A673 (cell line): ENCODE data around the gene NFU1. TPM values are rescaled to one million over a fixed set of nuclear protein-coding genes. Genes with fewer than 3 reads are reported as not detected.

Experiments
- BruUV-seq: library from RNA; stranded (reverse); fragments of 400-500 nt; replicated peaks from 2 replicates; lab custom pipeline; 2021; lab: Mats Ljungman, UMichigan
- CTCF ChIA-PET: fragments of 300-600 bp; sonication (Branson Sonifier 250); formaldehyde crosslinking; loops from one replicate; lab custom pipeline; 2022; ENCODE audit warnings: antibody characterized with exemption; lab: Charles Lee
- POLR2A ChIA-PET: fragments of 300-600 bp; sonication (Branson Sonifier 250); formaldehyde crosslinking; loops from one replicate; lab custom pipeline; 2022; ENCODE audit warnings: antibody characterized with exemption; ENCODE audit not compliant: low non-redundant PET; lab: Charles Lee
- DNase-seq: peaks from one replicate; pipeline ENCODE4 v3.0.0-alpha.2; 2015; ENCODE audit warnings: low spot score
- H3K27ac ChIP-seq: fragments of 200-600 bp; sonication (generic); 2 replicates; pipeline ENCODE4 v1.5.1; 2016; ENCODE audit warnings: mixed run types, low read depth, mild to moderate bottlenecking, mixed read lengths, antibody characterized with exemption, low read length; ENCODE audit not compliant: poor library complexity, severe bottlenecking
- H3K27me3 ChIP-seq: fragments of 200-600 bp; sonication (generic); replicated peaks from 2 replicates; pipeline ENCODE4 v1.6.1; 2017; ENCODE audit warnings: mixed run types, low read depth, mild to moderate bottlenecking, mixed read lengths, antibody characterized with exemption, low read length; ENCODE audit not compliant: insufficient read depth, poor library complexity
- H3K36me3 ChIP-seq: fragments of 200-600 bp; sonication (generic); 2 replicates; pipeline ENCODE4 v1.6.1; 2016; ENCODE audit warnings: mixed run types, mild to moderate bottlenecking, mixed read lengths, antibody characterized with exemption, low read length; ENCODE audit not compliant: insufficient read depth, poor library complexity, severe bottlenecking
- H3K4me1 ChIP-seq: fragments of 200-600 bp; sonication (generic); 2 replicates; pipeline ENCODE4 v1.6.1; 2017; ENCODE audit warnings: mixed run types, mild to moderate bottlenecking, mixed read lengths, antibody characterized with exemption, low read length; ENCODE audit not compliant: insufficient read depth, poor library complexity, severe bottlenecking
- H3K4me3 ChIP-seq: fragments of 200-600 bp; sonication (generic); 2 replicates; pipeline ENCODE4 v1.5.1; 2016; ENCODE audit warnings: low read depth, mixed run types, mild to moderate bottlenecking, mixed read lengths, low read length; ENCODE audit not compliant: poor library complexity, severe bottlenecking
- H3K9me3 ChIP-seq: fragments of 200-600 bp; sonication (generic); 2 replicates; pipeline ENCODE4 v1.6.1; 2016; ENCODE audit warnings: mixed run types, low read depth, mild to moderate bottlenecking, mixed read lengths, antibody characterized with exemption, low read length; ENCODE audit not compliant: poor library complexity, severe bottlenecking
- EZH2 ChIP-seq: fragments of 200-600 bp; sonication (generic); IDR thresholded peaks from 2 replicates; pipeline ENCODE4 v1.6.1; 2017; ENCODE audit warnings: borderline replicate concordance, low read depth, mild to moderate bottlenecking, mixed read lengths, antibody characterized with exemption, low read length; ENCODE audit not compliant: poor library complexity, severe bottlenecking
- intact Hi-C: fragments of 100-400 bp; cut with micrococcal nuclease; formaldehyde crosslinking; loops from one replicate; pipeline ENCODE4 v1.10.0; 2022; ENCODE audit not compliant: unreplicated experiment
- total RNA-seq: library from RNA; stranded (reverse); gene quantifications from 2 replicates; pipeline ENCODE4 v1.2.3, GENCODE V29; 2021
- TF ChIP-seq, protein P1 (sequence below): fragments of 300-800, 200-600 bp; sonication (generic); conservative IDR thresholded peaks from 2 replicates; pipeline ENCODE4 v1.5.1; 2017; ENCODE audit warnings: low read depth, mild to moderate bottlenecking, antibody characterized with exemption, low read length, moderate library complexity, mixed read lengths

Gene NFU1
- total RNA-seq, 1 experiment from 2014 or later, result 54.3 TPM

- TF ChIP-seq, protein P1, sequence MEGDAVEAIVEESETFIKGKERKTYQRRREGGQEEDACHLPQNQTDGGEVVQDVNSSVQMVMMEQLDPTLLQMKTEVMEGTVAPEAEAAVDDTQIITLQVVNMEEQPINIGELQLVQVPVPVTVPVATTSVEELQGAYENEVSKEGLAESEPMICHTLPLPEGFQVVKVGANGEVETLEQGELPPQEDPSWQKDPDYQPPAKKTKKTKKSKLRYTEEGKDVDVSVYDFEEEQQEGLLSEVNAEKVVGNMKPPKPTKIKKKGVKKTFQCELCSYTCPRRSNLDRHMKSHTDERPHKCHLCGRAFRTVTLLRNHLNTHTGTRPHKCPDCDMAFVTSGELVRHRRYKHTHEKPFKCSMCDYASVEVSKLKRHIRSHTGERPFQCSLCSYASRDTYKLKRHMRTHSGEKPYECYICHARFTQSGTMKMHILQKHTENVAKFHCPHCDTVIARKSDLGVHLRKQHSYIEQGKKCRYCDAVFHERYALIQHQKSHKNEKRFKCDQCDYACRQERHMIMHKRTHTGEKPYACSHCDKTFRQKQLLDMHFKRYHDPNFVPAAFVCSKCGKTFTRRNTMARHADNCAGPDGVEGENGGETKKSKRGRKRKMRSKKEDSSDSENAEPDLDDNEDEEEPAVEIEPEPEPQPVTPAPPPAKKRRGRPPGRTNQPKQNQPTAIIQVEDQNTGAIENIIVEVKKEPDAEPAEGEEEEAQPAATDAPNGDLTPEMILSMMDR, result no peak
- no peak for TF ChIP-seq EZH2
- no TSS peak for BruUV-seq
- POLR2A ChIA-PET, result no interaction called here
- peaks cover 9% of the 10 kb centered on the region for H3K36me3 ChIP-seq
- H3K4me3 ChIP-seq, result no peak overlapping the region
- peaks cover 5% of the 10 kb centered on the region for H3K4me1 ChIP-seq
- no peak overlapping the region for H3K27ac ChIP-seq
- no peak for DNase-seq
- CTCF ChIA-PET, result interaction anchor here (0.5 to 0.8 kb wide), 2 partner anchors 21 to 501 kb away, joined by 3 read pairs; no protein-coding TSS in a partner anchor
- no peaks in the 10 kb centered on the region for H3K9me3 ChIP-seq
- H3K27me3 ChIP-seq, result no peaks in the 10 kb centered on the region
- intact Hi-C loops, result loop anchor here (5.0 kb wide), 1 partner anchor 336 kb away; no protein-coding TSS in a partner anchor
Observed at GRCh38 chr2:69376403-69376802, 60.8 kb downstream of the NFU1 start.

GRCh38 chr2:69375494-69376353 is 61.5 kb downstream of the NFU1 start:
- no peak for TF ChIP-seq EZH2
- TF ChIP-seq, protein P1, result peak; percentile 78
- Histone ChIP-seq H3K36me3 (peaks cover 9% of the 10 kb centered on the region), H3K27me3 (no peaks in the 10 kb centered on the region), H3K4me3 (no peak overlapping the region), H3K4me1 (no peaks in the 10 kb centered on the region), H3K9me3 (no peaks in the 10 kb centered on the region), H3K27ac (no peak overlapping the region)
- peak; percentile 67 for DNase-seq
- CTCF ChIA-PET, result interaction anchor here (0.5 to 0.8 kb wide), 3 partner anchors 21 to 500 kb away, joined by 3 read pairs; no protein-coding TSS in a partner anchor
- POLR2A ChIA-PET, result no interaction called here
- no TSS peak for BruUV-seq
- intact Hi-C loops, result loop anchor here (5.0 kb wide), 1 partner anchor 337 kb away; no protein-coding TSS in a partner anchor

DNA sequence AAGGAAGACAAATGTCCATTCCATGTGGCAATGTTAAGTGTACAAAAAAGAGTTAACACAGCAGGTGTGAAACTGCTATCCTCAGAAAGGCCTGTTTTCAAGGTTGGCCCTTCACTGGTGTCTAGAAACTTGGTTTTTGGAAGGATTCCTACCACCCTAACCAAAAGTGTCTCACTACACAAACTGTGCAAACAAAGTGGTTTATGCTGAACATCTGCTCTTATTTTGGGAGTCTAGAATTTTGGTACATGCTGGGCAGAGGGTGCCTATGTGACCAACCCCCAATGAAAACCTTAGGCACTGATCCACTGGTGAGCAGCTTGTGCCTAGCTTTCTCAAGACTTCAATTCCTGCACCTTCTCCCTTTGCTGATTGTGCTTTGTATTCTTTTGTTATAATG is 64.5 kb downstream of the NFU1 start:
- no peak for DNase-seq
- CTCF ChIA-PET, result no interaction called here
- H3K4me3 ChIP-seq, result no peak overlapping the region
- POLR2A ChIA-PET, result interaction anchor here (0.8 kb wide), 1 partner anchor 921 kb away, joined by 3 read pairs; the partner anchor contains the start of gene SNRPG
- no TSS peak for BruUV-seq
- no peak overlapping the region for H3K27ac ChIP-seq
- intact Hi-C loops, result no loop called here
- H3K36me3 ChIP-seq, result peaks cover 37% of the 10 kb centered on the region
- TF ChIP-seq, protein P1, result no peak
- no peak for TF ChIP-seq EZH2
- no peaks in the 10 kb centered on the region for H3K4me1 ChIP-seq
- no peaks in the 10 kb centered on the region for H3K27me3 ChIP-seq
- no peaks in the 10 kb centered on the region for H3K9me3 ChIP-seq
